ENCODE data around the gene SPRED3. TPM values are rescaled to one million over a fixed set of nuclear protein-coding genes. Genes with fewer than 3 reads are reported as not detected.

The SPRED3 gene
- total RNA-seq, 2 donors from 2014 or later, result 2.5 to 4.6 TPM

DNA sequence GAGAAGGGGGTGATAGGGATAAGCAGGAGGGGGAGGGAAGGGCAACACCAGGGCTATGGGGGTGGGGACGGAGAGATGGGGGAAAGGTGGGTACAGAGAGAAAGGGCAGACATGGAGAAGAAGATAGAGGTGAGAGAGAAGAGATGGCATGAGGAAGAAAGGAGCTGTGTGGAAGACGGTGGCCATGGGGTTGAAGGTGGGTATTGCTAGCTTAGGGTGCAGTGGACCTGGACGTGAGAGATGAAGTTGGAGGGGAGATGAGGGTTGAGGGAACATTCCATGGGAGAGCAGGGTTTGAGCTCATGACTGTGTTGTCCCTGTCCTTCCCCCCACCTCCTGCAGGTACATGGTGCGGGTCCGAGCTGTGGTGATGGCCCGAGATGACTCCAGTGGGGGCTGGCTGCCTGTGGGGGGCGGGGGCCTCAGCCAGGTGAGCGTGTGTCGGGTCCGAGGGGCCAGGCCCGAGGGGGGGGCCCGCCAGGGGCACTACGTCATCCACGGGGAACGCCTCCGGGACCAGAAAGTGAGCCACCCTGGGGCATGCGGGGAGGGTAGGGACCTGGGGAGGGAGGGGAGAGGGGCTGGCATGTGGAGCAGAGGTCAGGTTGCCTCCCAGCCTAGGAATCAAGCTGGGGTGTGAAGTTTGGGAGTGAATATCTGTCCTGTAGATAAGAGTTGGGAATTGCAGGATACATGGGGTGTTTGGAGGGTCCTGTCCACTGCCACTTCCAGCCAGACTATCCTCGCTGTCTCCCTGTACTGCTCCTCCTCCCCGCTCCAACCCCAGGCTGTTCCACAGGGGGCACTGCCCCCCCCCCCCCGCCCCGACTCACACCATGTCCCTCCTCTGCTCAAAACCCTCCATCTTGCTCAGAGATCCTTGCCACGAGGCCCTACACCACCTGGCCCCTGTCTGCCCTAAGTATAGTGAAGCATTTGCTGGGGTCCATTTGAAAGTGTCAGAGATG is 1.7 kb downstream of the SPRED3 start:
- no peak for ATAC-seq
- DNase-seq (ENCODE audit: low spot score), result no peak
- H3K4me1 Mint-ChIP-seq (ENCODE audit: low read depth in 2 of 2), result peaks cover 30 to 35% of the 10 kb centered on the region in 2 donors
- no peaks in the 10 kb centered on the region for H3K9me3 Mint-ChIP-seq
- H3K4me3 Mint-ChIP-seq, result peak overlapping the region; percentile 76
- H3K36me3 Mint-ChIP-seq, result no peaks in the 10 kb centered on the region
- peak overlapping the region in 1 of 2 donors; percentile 13 for H3K27ac Mint-ChIP-seq
- peaks cover 27 to 32% of the 10 kb centered on the region in 2 donors for H3K27me3 Mint-ChIP-seq

- H3K4me3 Mint-ChIP-seq, result no peak overlapping the region
- H3K27me3 Mint-ChIP-seq, result peaks cover 33 to 35% of the 10 kb centered on the region in 2 donors
Observed at GRCh38 chr19:38391911-38392464, 3.5 kb downstream of the SPRED3 start.

DNA sequence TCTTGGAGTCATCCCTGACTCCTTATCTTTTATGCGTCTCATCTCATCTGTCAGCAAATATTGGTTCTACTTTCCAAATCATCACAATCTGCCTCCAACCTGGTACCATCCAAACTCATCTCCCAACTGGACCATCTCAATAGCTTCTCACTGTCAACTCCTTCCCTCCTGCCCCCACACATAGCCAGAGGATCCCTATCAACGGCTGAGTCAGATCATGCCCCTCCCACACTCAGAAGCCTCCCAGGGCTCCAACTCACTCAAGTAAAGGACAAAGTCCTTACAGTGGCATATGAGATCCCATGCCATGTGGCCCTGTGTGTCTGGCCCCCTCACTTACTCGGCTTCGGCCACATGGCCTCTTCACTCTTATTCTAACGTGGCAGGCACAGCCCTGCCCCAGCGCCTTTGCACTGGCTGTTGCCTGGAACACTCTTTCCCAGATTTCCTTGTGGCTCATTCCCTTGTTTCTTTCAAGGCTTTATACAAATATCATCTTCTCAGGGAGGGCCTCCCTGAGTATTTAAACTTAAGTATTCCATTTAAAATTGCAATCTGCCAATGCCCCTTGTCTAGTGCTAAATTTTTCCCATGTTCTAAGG is 4.3 kb downstream of the SPRED3 start:
- ATAC-seq (no peak), DNase-seq (ENCODE audit: low spot score) (no peak)
- Mint-ChIP-seq H3K4me3 (no peak overlapping the region), H3K4me1 (ENCODE audit: low read depth in 2 of 2) (peaks cover 28 to 30% of the 10 kb centered on the region in 2 donors), H3K9me3 (no peaks in the 10 kb centered on the region), H3K27me3 (peaks cover 34 to 36% of the 10 kb centered on the region in 2 donors), H3K27ac (no peak overlapping the region), H3K36me3 (no peaks in the 10 kb centered on the region)

More at GRCh38 chr19:38391911-38392464, 3.5 kb downstream of the SPRED3 start:
- no peaks in the 10 kb centered on the region for H3K36me3 Mint-ChIP-seq
- no peak for ATAC-seq
- peaks cover 34 to 35% of the 10 kb centered on the region in 2 donors for H3K4me1 Mint-ChIP-seq (ENCODE audit: low read depth in 2 of 2)
- H3K9me3 Mint-ChIP-seq, result no peaks in the 10 kb centered on the region
- H3K27ac Mint-ChIP-seq, result no peak overlapping the region
- no peak for DNase-seq (ENCODE audit: low spot score)

GRCh38 chr19:38394488-38394887 is 6.0 kb downstream of the SPRED3 start:
- Mint-ChIP-seq H3K4me1 (ENCODE audit: low read depth in 2 of 2) (peaks cover 20 to 23% of the 10 kb centered on the region in 2 donors), H3K9me3 (no peaks in the 10 kb centered on the region), H3K36me3 (no peaks in the 10 kb centered on the region), H3K27me3 (peaks cover 32 to 36% of the 10 kb centered on the region in 2 donors), H3K27ac (peak overlapping the region in 1 of 2 donors; percentile 56), H3K4me3 (peak overlapping the region; percentile 79)
- DNase-seq (ENCODE audit: low spot score) (peak; percentile 80), ATAC-seq (peak; percentile 70 to 76)

- H3K36me3 Mint-ChIP-seq, result no peaks in the 10 kb centered on the region
- no peaks in the 10 kb centered on the region for H3K9me3 Mint-ChIP-seq
- H3K4me1 Mint-ChIP-seq (ENCODE audit: low read depth in 2 of 2), result peaks cover 13 to 17% of the 10 kb centered on the region in 2 donors
- H3K27ac Mint-ChIP-seq, result no peak overlapping the region
- no peak for DNase-seq (ENCODE audit: low spot score)
- H3K4me3 Mint-ChIP-seq, result peak overlapping the region; percentile 79
- H3K27me3 Mint-ChIP-seq, result peaks cover 34 to 36% of the 10 kb centered on the region in 2 donors
- peak; percentile 80 to 81 for ATAC-seq
Observed at GRCh38 chr19:38395381-38396114, 7.1 kb downstream of the SPRED3 start.

GRCh38 chr19:38399081-38399480 is 10.6 kb downstream of the SPRED3 start:
- Mint-ChIP-seq H3K4me3 (no peak overlapping the region), H3K36me3 (no peaks in the 10 kb centered on the region), H3K4me1 (ENCODE audit: low read depth in 2 of 2) (peaks cover 7 to 14% of the 10 kb centered on the region in 2 donors), H3K27me3 (peaks cover 19% of the 10 kb centered on the region in 2 donors), H3K27ac (no peak overlapping the region), H3K9me3 (no peaks in the 10 kb centered on the region)
- ATAC-seq, result no peak
- no peak for DNase-seq (ENCODE audit: low spot score)

DNA sequence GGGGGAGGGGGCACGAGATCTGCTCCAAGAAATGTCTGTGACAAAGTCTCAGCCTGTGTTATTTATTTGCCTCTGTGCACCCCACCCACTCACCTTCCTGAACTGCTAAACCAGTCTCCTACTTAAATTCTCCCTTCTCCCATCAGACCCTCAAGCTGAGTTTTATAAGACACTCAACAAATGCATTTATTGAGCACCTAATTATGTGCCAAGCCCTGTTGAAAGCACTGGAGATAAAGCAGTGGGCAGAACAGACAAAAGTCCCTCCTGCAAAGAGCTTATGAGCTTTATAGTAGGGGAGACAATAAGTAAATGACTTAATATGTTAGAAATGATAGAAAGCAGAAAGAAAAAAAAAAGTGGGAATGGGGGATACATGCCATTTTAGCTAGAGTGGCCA is 11.0 kb downstream of the SPRED3 start:
- Mint-ChIP-seq H3K4me3 (no peak overlapping the region), H3K27ac (no peak overlapping the region), H3K9me3 (no peaks in the 10 kb centered on the region), H3K36me3 (no peaks in the 10 kb centered on the region), H3K27me3 (peaks cover 17 to 18% of the 10 kb centered on the region in 2 donors), H3K4me1 (ENCODE audit: low read depth in 2 of 2) (peaks cover 6 to 15% of the 10 kb centered on the region in 2 donors)
- ATAC-seq, result no peak
- DNase-seq (ENCODE audit: low spot score), result no peak

DNA sequence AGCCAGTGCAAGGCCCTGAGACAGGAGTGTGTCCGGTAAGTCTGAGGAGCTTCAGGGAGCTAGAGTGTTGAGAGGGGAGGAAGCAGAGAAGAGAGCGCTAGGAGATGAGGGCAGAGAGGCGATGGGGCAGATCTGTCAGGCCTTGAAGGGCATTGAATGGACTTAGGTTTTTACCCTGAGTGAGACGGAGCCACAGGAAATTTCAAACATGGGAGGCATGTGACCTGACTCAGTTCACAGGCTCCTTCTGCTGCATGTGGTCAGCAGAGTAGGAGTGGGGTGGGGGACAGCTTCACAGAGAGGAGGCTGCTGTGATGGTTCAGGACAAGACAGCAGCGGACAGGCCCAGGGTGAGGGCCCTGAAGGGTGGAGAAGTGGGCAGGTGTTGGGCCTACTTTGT is 11.9 kb downstream of the SPRED3 start:
- peaks cover 15 to 17% of the 10 kb centered on the region in 2 donors for H3K27me3 Mint-ChIP-seq
- H3K4me1 Mint-ChIP-seq (ENCODE audit: low read depth in 2 of 2), result peaks cover 0 to 11% of the 10 kb centered on the region in 2 donors
- no peak overlapping the region for H3K27ac Mint-ChIP-seq
- ATAC-seq (no peak), DNase-seq (ENCODE audit: low spot score) (no peak)
- H3K9me3 Mint-ChIP-seq, result no peaks in the 10 kb centered on the region
- no peak overlapping the region for H3K4me3 Mint-ChIP-seq
- no peaks in the 10 kb centered on the region for H3K36me3 Mint-ChIP-seq

- peaks cover 0 to 11% of the 10 kb centered on the region in 2 donors for H3K4me1 Mint-ChIP-seq (ENCODE audit: low read depth in 2 of 2)
- H3K4me3 Mint-ChIP-seq, result no peak overlapping the region
- H3K27me3 Mint-ChIP-seq, result peaks cover 15 to 17% of the 10 kb centered on the region in 2 donors
Observed at GRCh38 chr19:38401148-38401547, 12.7 kb downstream of the SPRED3 start.

DNA sequence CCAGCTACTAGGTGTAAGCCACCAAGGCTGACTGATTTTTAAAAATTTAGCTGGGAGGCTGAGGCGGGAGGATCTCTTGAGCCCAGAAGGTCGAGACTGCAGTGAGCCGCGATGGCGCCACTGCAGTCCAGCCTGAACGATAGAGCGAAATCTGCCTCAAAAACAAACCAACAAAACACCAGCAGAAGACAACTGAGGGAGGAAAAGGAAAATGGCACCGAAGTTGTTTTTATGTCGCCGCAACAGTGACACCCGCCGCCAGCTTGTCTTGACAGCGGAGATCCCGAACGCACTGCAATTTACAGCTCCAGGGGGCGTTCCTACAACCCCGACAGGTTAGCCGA is 14.1 kb downstream of the SPRED3 start:
- Mint-ChIP-seq H3K27ac (peak overlapping the region; percentile 69 to 82), H3K36me3 (no peaks in the 10 kb centered on the region), H3K4me1 (ENCODE audit: low read depth in 2 of 2) (peaks cover 0 to 7% of the 10 kb centered on the region in 2 donors), H3K9me3 (no peaks in the 10 kb centered on the region), H3K27me3 (peaks cover 7 to 9% of the 10 kb centered on the region in 2 donors), H3K4me3 (peak overlapping the region; percentile 86)
- DNase-seq (ENCODE audit: low spot score), result no peak
- ATAC-seq, result no peak

More at GRCh38 chr19:38401148-38401547, 12.7 kb downstream of the SPRED3 start:
- no peak for DNase-seq (ENCODE audit: low spot score)
- H3K27ac Mint-ChIP-seq, result peak overlapping the region in 1 of 2 donors; percentile 51
- H3K9me3 Mint-ChIP-seq, result no peaks in the 10 kb centered on the region
- no peaks in the 10 kb centered on the region for H3K36me3 Mint-ChIP-seq
- ATAC-seq, result no peak

GRCh38 chr19:38402967-38403674 is 14.6 kb downstream of the SPRED3 start, which contains the start of gene FAM98C:
FAM98C (plus strand) TSS chr19:38403093; CDS start chr19:38403154, 61 bp downstream.
- peak; percentile 97 for DNase-seq (ENCODE audit: low spot score)
- H3K27ac Mint-ChIP-seq, result peak within 1 kb of the TSS; percentile 69 to 82
- H3K9me3 Mint-ChIP-seq, result no peaks in the 10 kb centered on the region
- H3K27me3 Mint-ChIP-seq, result peaks cover 7 to 9% of the 10 kb centered on the region in 2 donors
- H3K36me3 Mint-ChIP-seq, result no peaks in the 10 kb centered on the region
- peak; percentile 99 for ATAC-seq
- H3K4me1 Mint-ChIP-seq (ENCODE audit: low read depth in 2 of 2), result peaks cover 0 to 7% of the 10 kb centered on the region in 2 donors
- peak within 1 kb of the TSS; percentile 86 for H3K4me3 Mint-ChIP-seq

- DNase-seq (ENCODE audit: low spot score) (no peak), ATAC-seq (no peak)
- Mint-ChIP-seq H3K36me3 (no peaks in the 10 kb centered on the region), H3K4me3 (peak overlapping the region; percentile 34), H3K4me1 (ENCODE audit: low read depth in 2 of 2) (peaks cover 0 to 10% of the 10 kb centered on the region in 2 donors), H3K27me3 (peaks cover 0 to 2% of the 10 kb centered on the region in 2 donors), H3K27ac (peak overlapping the region in 1 of 2 donors; percentile 53), H3K9me3 (no peaks in the 10 kb centered on the region)
Observed at GRCh38 chr19:38404858-38405257, 16.4 kb downstream of the SPRED3 start.

All from natural killer cell treated with Interleukin-12 subunit alpha and Interleukin-12 subunit beta and Interleukin-15 and Interleukin-18, amount 100 ng/mL, for 72 hours (primary cell).